Neural cell (in vitro differentiated cells): ENCODE data around the gene STARD4. TPM values are rescaled to one million over a fixed set of nuclear protein-coding genes. Genes with fewer than 3 reads are reported as not detected.

ENCODE experiments used
- H2AFZ ChIP-seq: fragments of 200-600, 300-800 bp; sonication (generic), shearing (Covaris generic); 2 replicates; pipeline ENCODE4 v1.6.0; 2014; ENCODE audit warnings: low read depth, mild to moderate bottlenecking, antibody characterized with exemption, low read length, moderate library complexity
- H3F3A ChIP-seq: fragments of 200-600 bp; shearing (Covaris generic); 2 replicates; pipeline ENCODE4 v1.6.1; 2016; ENCODE audit warnings: mild to moderate bottlenecking, moderate library complexity, mixed read lengths, antibody characterized with exemption, low read length; ENCODE audit not compliant: insufficient read depth, poor library complexity, severe bottlenecking
- H3K27ac ChIP-seq: fragments of 200-600, 300-800 bp; sonication (generic), shearing (Covaris generic); 2 replicates; pipeline ENCODE4 v1.5.1; 2014; ENCODE audit warnings: mild to moderate bottlenecking, low read length, moderate library complexity
- H3K27me3 ChIP-seq: fragments of 300-800, 200-600 bp; sonication (generic), shearing (Covaris generic); 2 replicates; pipeline ENCODE4 v1.6.0; 2014; ENCODE audit warnings: mild to moderate bottlenecking, low read depth, low read length, moderate library complexity; ENCODE audit not compliant: insufficient read depth
- H3K36me3 ChIP-seq: fragments of 300-800, 200-600 bp; sonication (generic), shearing (Covaris generic); 2 replicates; pipeline ENCODE4 v1.5.1; 2014; ENCODE audit warnings: mild to moderate bottlenecking, antibody characterized with exemption, low read length, moderate library complexity; ENCODE audit not compliant: insufficient read depth
- H3K4me2 ChIP-seq: fragments of 300-800, 200-600 bp; sonication (generic), shearing (Covaris generic); 2 replicates; pipeline ENCODE4 v1.6.0; 2014; ENCODE audit warnings: mild to moderate bottlenecking, low read length
- H3K4me3 ChIP-seq: fragments of 300-800, 200-600 bp; sonication (generic), shearing (Covaris generic); 2 replicates; pipeline ENCODE4 v1.5.1; 2014; ENCODE audit warnings: mild to moderate bottlenecking, low read length, moderate library complexity
- H3K79me2 ChIP-seq: fragments of 200-600 bp; shearing (Covaris generic); replicated peaks from 2 replicates; pipeline ENCODE4 v1.6.0; 2014; ENCODE audit warnings: mild to moderate bottlenecking, low read length, moderate library complexity; ENCODE audit not compliant: insufficient read depth
- H3K9ac ChIP-seq: fragments of 300-800, 200-600 bp; sonication (generic), shearing (Covaris generic); 2 replicates; pipeline ENCODE4 v1.6.1; 2016; ENCODE audit warnings: mild to moderate bottlenecking, low read length, mixed read lengths
- H3K9me2 ChIP-seq: fragments of 200-600 bp; shearing (Covaris generic); 2 replicates; pipeline ENCODE4 v1.6.1; 2016; ENCODE audit warnings: mild to moderate bottlenecking, low read length, mixed read lengths; ENCODE audit not compliant: insufficient read depth
- H3K9me3 ChIP-seq: fragments of 200-600, 300-800 bp; sonication (generic), shearing (Covaris generic); 2 replicates; pipeline ENCODE4 v1.6.1; 2016; ENCODE audit warnings: mild to moderate bottlenecking, mixed run types, low read length, moderate library complexity, mixed read lengths
- H4K20me1 ChIP-seq: fragments of 200-600 bp; shearing (Covaris generic); 2 replicates; pipeline ENCODE4 v1.6.1; 2016; ENCODE audit warnings: mild to moderate bottlenecking, mixed run types; ENCODE audit not compliant: insufficient read depth
- EP300 ChIP-seq: fragments of 450-650 bp; conservative IDR thresholded peaks from 2 replicates; pipeline ENCODE4 v1.6.1; 2014; ENCODE audit warnings: antibody characterized with exemption, mild to moderate bottlenecking, moderate library complexity; ENCODE audit not compliant: poor library complexity, severe bottlenecking
- EZH2 ChIP-seq: fragments of 200-600, 300-800 bp; shearing (Covaris generic), sonication (generic); IDR thresholded peaks from 2 replicates; pipeline ENCODE4 v1.6.1; 2014; ENCODE audit warnings: antibody characterized with exemption, low read length, borderline replicate concordance, mild to moderate bottlenecking; ENCODE audit not compliant: insufficient read depth, poor library complexity, severe bottlenecking
- MXI1 ChIP-seq: fragments of 450-650 bp; conservative IDR thresholded peaks from 2 replicates; pipeline ENCODE4 v1.6.1; 2014; ENCODE audit warnings: antibody characterized with exemption, mild to moderate bottlenecking; ENCODE audit not compliant: poor library complexity, severe bottlenecking
- POLR2AphosphoS5 ChIP-seq: IDR thresholded peaks from 2 replicates; pipeline ENCODE4 v1.6.1; 2012
- RAD21 ChIP-seq: fragments of 450-650 bp; conservative IDR thresholded peaks from 2 replicates; pipeline ENCODE4 v1.6.1; 2014; ENCODE audit warnings: antibody characterized with exemption, mild to moderate bottlenecking, moderate library complexity
- SMC3 ChIP-seq: fragments of 450-650 bp; conservative IDR thresholded peaks from 2 replicates; pipeline ENCODE4 v1.6.1; 2014; ENCODE audit warnings: antibody characterized with exemption, mild to moderate bottlenecking, moderate library complexity; ENCODE audit not compliant: poor library complexity
- TAF1 ChIP-seq: IDR thresholded peaks from 2 replicates; pipeline ENCODE4 v1.6.1; 2012; ENCODE audit warnings: low read depth
- polyA plus RNA-seq: library from polyadenylated mRNA; depleted of rRNA; stranded (reverse); fragments of >200 nt; gene quantifications from 2 replicates; pipeline ENCODE4 v1.2.3, GENCODE V29; 2014
- TF ChIP-seq, protein P1 (sequence below): IDR thresholded peaks from 2 replicates; pipeline ENCODE4 v1.6.1; 2012; ENCODE audit warnings: borderline replicate concordance
- TF ChIP-seq, protein P2 (sequence below): fragments of 450-650 bp; IDR thresholded peaks from 2 replicates; pipeline ENCODE4 v1.5.1; 2014; ENCODE audit warnings: antibody characterized with exemption, mild to moderate bottlenecking, moderate library complexity; ENCODE audit not compliant: poor library complexity, severe bottlenecking

The STARD4 gene
- polyA plus RNA-seq, 1 donor from 2014 or later: 62.6 TPM

DNA sequence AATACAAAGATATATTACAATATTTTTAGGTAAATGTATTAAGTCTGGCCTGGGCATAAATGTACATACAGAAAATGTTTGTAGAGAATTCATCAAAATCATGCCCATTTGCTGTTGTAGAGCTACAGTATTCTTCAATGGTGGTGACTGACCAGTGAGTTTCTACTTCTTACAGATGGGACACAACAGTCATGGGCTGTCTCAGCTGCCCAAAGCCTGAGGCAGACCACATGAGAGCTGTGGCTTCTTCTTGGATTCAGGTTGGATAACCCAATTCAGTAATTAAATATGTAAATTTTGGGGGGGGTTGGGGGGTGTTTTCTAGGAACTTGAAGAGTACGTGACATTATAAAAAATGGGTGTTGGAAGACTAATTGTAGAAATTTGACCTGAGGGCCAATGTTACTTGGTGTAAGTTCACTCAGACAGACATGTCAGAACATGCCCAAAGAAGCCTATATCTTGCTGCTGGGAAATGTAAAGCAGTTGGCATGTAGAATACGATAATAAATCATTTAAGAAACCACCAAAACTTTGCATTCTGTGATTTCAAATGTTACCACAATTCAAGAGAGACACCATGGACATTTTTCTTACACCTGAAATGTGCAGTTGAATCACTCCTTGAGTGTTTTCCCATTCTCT, 17.9 kb downstream of the STARD4 start:
- Histone ChIP-seq H3K4me3 (no peak overlapping the region), H3K9ac (no peak overlapping the region), H2AFZ (no peak overlapping the region), H3K9me3 (no peaks in the 10 kb centered on the region), H3K27me3 (no peaks in the 10 kb centered on the region), H3F3A (no peaks in the 10 kb centered on the region), H3K27ac (no peak overlapping the region), H3K9me2 (no peaks in the 10 kb centered on the region), H3K4me2 (no peak overlapping the region), H4K20me1 (no peaks in the 10 kb centered on the region), H3K79me2 (no peaks in the 10 kb centered on the region), H3K36me3 (no peaks in the 10 kb centered on the region)
- TF ChIP-seq MXI1 (no peak), EP300 (no peak), RAD21 (no peak), SMC3 (no peak), POLR2AphosphoS5 (no peak), TAF1 (no peak), EZH2 (no peak)
- TF ChIP-seq, protein P1, sequence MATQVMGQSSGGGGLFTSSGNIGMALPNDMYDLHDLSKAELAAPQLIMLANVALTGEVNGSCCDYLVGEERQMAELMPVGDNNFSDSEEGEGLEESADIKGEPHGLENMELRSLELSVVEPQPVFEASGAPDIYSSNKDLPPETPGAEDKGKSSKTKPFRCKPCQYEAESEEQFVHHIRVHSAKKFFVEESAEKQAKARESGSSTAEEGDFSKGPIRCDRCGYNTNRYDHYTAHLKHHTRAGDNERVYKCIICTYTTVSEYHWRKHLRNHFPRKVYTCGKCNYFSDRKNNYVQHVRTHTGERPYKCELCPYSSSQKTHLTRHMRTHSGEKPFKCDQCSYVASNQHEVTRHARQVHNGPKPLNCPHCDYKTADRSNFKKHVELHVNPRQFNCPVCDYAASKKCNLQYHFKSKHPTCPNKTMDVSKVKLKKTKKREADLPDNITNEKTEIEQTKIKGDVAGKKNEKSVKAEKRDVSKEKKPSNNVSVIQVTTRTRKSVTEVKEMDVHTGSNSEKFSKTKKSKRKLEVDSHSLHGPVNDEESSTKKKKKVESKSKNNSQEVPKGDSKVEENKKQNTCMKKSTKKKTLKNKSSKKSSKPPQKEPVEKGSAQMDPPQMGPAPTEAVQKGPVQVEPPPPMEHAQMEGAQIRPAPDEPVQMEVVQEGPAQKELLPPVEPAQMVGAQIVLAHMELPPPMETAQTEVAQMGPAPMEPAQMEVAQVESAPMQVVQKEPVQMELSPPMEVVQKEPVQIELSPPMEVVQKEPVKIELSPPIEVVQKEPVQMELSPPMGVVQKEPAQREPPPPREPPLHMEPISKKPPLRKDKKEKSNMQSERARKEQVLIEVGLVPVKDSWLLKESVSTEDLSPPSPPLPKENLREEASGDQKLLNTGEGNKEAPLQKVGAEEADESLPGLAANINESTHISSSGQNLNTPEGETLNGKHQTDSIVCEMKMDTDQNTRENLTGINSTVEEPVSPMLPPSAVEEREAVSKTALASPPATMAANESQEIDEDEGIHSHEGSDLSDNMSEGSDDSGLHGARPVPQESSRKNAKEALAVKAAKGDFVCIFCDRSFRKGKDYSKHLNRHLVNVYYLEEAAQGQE: no peak
- TF ChIP-seq, protein P2, sequence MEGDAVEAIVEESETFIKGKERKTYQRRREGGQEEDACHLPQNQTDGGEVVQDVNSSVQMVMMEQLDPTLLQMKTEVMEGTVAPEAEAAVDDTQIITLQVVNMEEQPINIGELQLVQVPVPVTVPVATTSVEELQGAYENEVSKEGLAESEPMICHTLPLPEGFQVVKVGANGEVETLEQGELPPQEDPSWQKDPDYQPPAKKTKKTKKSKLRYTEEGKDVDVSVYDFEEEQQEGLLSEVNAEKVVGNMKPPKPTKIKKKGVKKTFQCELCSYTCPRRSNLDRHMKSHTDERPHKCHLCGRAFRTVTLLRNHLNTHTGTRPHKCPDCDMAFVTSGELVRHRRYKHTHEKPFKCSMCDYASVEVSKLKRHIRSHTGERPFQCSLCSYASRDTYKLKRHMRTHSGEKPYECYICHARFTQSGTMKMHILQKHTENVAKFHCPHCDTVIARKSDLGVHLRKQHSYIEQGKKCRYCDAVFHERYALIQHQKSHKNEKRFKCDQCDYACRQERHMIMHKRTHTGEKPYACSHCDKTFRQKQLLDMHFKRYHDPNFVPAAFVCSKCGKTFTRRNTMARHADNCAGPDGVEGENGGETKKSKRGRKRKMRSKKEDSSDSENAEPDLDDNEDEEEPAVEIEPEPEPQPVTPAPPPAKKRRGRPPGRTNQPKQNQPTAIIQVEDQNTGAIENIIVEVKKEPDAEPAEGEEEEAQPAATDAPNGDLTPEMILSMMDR: no peak

DNA sequence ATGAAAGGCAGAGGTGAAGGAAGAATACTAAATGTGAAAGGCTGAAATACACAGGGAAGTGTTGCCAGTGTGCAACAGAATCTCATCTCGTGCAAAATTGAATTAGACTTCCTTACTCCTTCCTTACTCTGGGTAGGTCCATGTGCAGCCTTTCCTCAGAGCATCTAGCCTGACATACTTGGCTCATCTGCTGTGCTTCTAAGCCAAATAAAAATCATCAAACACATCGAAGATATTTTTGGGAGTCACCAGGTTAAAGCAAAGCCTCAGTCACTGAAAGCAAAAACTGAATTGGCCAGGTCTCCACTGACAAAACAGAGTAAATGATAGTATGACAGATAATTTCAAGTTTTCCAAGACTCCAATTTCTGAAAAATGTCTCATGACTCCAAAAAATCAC, 19.3 kb downstream of the STARD4 start:
- Histone ChIP-seq H3K4me2 (no peak overlapping the region), H3K27me3 (no peaks in the 10 kb centered on the region), H4K20me1 (no peaks in the 10 kb centered on the region), H3K9me3 (no peaks in the 10 kb centered on the region), H2AFZ (no peak overlapping the region), H3K9me2 (no peaks in the 10 kb centered on the region), H3K79me2 (no peaks in the 10 kb centered on the region), H3K9ac (no peak overlapping the region), H3K36me3 (no peaks in the 10 kb centered on the region), H3F3A (no peaks in the 10 kb centered on the region), H3K27ac (no peak overlapping the region), H3K4me3 (no peak overlapping the region)
- TF ChIP-seq SMC3: no peak
- TF ChIP-seq, protein P1: no peak
- TF ChIP-seq TAF1: no peak
- no peak for TF ChIP-seq POLR2AphosphoS5
- TF ChIP-seq, protein P2: no peak
- TF ChIP-seq EP300: no peak
- TF ChIP-seq EZH2: no peak
